ENCODE results near the gene SREBF2. TPM values are rescaled to one million over a fixed set of nuclear protein-coding genes. Genes with fewer than 3 reads are reported as not detected.

The SREBF2 gene
- total RNA-seq, 2 experiments from 2014 or later, result 131 to 137 TPM

DNA sequence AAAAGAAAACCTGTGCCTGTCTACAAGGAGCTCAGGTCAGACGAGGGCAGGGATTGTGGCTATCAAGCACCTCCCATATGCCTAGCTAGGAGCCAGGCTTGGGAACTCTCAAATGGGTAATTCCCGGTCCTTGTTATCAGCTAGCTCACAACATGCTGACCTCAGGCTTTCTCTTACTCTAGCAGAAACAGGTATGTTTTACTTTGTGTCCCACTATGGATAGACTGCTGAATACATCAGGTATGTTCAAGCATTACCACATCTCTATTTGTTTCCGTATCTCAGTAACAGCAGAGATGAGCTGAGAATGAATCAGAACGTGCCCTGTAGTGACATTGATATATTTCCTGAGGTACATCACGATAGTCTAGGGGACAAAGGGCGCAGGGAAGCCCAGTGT is 52.6 kb downstream of the SREBF2 start:
- H3K4me1 Mint-ChIP-seq (ENCODE audit: low read depth), result no peaks in the 10 kb centered on the region
- H3K27me3 Mint-ChIP-seq, result no peaks in the 10 kb centered on the region
- no peak overlapping the region for H3K4me3 Mint-ChIP-seq
- no peak for DNase-seq
- no peaks in the 10 kb centered on the region for H3K9me3 Mint-ChIP-seq
- ChIA-PET POLR2A (no interaction called here), CTCF (interaction anchor here (1.4 kb wide), 1 partner anchor 188 kb away, joined by 3 read pairs; no protein-coding TSS in a partner anchor)
- peaks cover 83% of the 10 kb centered on the region for H3K36me3 Mint-ChIP-seq
- intact Hi-C loops (cut with micrococcal nuclease), result no loop called here
- no peak overlapping the region for H3K27ac Mint-ChIP-seq

DNA sequence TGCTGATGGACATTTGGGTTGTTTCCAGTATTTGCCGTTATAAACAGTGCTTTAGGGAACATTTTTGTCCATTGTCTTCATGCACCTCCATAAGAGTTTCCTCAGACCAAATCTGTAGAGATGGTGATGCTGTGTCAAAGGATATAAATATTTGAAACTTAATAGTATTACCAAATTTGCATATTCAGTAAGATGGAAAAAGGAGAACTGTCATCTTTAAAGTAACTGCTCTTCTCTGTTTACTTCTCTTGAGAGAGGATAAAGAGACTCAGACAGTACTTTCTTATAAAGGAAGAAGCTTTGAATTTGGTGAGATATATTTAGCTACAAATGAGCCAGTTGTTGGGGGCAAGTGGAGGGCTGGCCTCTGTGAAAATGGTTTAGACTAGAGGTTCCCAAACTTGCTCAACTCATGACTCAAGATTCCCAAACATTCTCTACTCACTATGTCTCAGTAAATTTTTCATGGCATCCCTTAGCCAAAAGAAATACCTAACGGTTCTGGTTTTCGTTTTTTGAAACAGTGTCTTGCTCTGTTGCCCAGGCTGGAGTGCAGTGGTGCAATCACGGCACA is 55.8 kb downstream of the SREBF2 start:
- CTCF ChIA-PET, result no interaction called here
- intact Hi-C loops (cut with micrococcal nuclease), result no loop called here
- Mint-ChIP-seq H3K9me3 (no peaks in the 10 kb centered on the region), H3K27me3 (no peaks in the 10 kb centered on the region), H3K27ac (no peak overlapping the region), H3K36me3 (peaks cover 74% of the 10 kb centered on the region), H3K4me1 (ENCODE audit: low read depth) (no peaks in the 10 kb centered on the region), H3K4me3 (no peak overlapping the region)
- POLR2A ChIA-PET, result no interaction called here
- DNase-seq, result no peak

DNA sequence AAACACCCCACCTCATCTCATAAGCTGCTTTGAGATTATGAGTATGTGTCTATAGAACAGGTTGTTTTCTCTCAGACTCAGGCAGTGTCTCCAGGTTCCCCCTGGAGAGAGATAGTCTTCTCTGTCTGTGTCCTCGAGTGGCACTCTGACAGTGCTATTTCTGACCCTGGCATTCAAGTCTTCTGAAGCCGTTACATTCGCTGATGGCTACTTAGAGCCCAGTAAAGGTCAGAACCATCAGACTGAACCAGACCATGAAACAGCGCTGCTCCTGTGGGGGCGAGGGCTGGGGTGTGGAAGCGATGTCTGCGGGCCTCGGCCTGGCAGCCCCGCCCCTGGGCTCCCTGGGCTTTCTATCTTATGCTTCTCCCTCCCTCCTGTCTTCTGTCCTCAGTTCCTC is 58.5 kb downstream of the SREBF2 start:
- no peak for DNase-seq
- intact Hi-C loops (cut with micrococcal nuclease), result no loop called here
- Mint-ChIP-seq H3K36me3 (peaks cover 53% of the 10 kb centered on the region), H3K4me3 (no peak overlapping the region), H3K4me1 (ENCODE audit: low read depth) (no peaks in the 10 kb centered on the region), H3K9me3 (no peaks in the 10 kb centered on the region), H3K27ac (no peak overlapping the region), H3K27me3 (no peaks in the 10 kb centered on the region)
- POLR2A ChIA-PET, result no interaction called here
- CTCF ChIA-PET, result no interaction called here

DNA sequence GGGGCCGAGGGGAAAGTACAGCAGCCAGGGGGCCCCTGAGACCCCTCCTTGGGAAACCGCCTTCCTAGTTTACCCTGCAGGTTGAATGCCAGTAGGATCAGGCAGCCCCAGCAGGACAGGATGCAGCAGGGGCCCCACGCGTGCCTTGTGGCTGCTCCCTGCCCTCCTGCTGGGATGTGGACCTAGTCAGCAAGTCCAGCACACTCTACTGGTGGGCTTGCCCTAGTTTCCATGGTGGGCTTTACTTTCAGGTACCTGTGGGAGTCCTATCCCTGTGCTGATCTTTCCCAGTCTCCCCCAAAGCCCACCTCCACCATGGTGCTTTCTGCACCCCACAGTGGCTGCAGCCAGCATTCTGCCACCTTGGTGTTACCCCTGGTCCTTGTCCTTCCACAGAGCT is 59.8 kb downstream of the SREBF2 start:
- DNase-seq, result no peak
- no peaks in the 10 kb centered on the region for H3K4me1 Mint-ChIP-seq (ENCODE audit: low read depth)
- no peaks in the 10 kb centered on the region for H3K27me3 Mint-ChIP-seq
- no peak overlapping the region for H3K4me3 Mint-ChIP-seq
- intact Hi-C loops (cut with micrococcal nuclease), result no loop called here
- no peaks in the 10 kb centered on the region for H3K9me3 Mint-ChIP-seq
- H3K36me3 Mint-ChIP-seq, result peaks cover 52% of the 10 kb centered on the region
- no peak overlapping the region for H3K27ac Mint-ChIP-seq
- CTCF ChIA-PET, result no interaction called here
- POLR2A ChIA-PET, result interaction anchor here (0.5 kb wide), 1 partner anchor 11 kb away, joined by 3 read pairs; no protein-coding TSS in a partner anchor

DNA sequence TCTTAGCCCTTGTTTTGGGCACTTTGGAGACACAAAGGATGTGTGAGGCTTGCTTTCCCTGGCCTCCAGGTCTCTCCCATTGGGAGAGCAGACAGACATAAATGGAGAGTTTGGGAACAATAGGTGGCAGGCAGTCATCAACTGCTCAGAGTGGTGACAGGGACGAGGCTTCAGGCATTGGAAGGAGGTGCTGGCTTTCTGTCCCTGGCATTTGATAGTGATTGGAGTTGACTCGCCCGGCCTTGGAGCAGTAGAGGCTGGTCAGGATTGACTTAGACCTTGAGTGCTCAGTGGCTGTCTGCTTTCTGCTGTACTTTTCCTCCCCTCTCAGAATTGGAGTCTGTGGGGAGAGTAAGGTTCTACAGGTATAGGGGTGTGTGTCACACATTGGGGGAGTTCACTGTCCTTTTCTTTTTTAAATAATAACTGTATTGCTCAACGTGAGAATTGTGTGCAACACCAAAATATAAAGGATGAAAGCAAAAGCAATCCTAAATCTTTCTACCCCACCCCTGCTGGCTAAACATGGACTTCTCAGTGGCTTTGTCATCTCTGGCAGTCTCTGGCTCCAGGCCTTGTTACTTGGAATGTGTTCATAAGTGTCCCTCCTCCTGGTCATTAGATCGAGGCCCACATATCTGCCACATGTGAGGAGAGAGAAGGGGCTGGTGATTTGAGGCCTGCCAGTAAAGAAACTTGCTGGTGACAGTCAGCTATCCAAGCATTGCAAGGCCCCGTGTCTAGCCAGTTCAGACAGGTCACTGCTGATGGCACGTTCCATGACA is 60.9 kb downstream of the SREBF2 start:
- H3K27me3 Mint-ChIP-seq, result no peaks in the 10 kb centered on the region
- POLR2A ChIA-PET, result interaction anchor here (1.1 to 1.3 kb wide), 2 partner anchors 18 to 93 kb away, joined by 3 read pairs; no protein-coding TSS in a partner anchor

DNA sequence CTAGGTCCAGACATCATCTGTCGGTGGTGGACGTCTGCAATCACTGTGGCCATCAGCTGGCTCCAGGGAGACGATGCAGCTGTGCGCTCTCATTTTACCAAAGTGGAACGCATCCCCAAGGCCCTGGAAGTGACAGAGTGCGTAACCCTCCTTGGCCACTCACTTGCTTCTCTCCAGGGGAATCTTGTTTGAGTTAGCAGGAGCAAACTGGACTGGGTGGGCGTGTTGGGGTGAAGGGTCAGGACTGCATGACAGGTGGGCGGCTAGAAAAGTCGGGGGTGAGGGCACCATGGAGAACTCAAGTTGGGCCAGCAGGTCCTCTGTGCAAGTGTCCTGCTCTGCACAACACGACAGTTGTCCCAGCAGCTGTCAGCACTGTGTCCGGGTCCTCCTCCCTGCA is 65.7 kb downstream of the SREBF2 start:
- H3K9me3 Mint-ChIP-seq, result no peaks in the 10 kb centered on the region
- peaks cover 47% of the 10 kb centered on the region for H3K36me3 Mint-ChIP-seq
- intact Hi-C loops (cut with micrococcal nuclease), result no loop called here
- no peaks in the 10 kb centered on the region for H3K4me1 Mint-ChIP-seq (ENCODE audit: low read depth)
- no peak overlapping the region for H3K4me3 Mint-ChIP-seq
- POLR2A ChIA-PET, result no interaction called here
- no peak for DNase-seq
- no peaks in the 10 kb centered on the region for H3K27me3 Mint-ChIP-seq
- CTCF ChIA-PET, result no interaction called here
- no peak overlapping the region for H3K27ac Mint-ChIP-seq

More for the DNA sequence above, 60.9 kb downstream of the SREBF2 start:
- H3K4me1 Mint-ChIP-seq (ENCODE audit: low read depth), result no peaks in the 10 kb centered on the region
- H3K27ac Mint-ChIP-seq, result no peak overlapping the region
- H3K4me3 Mint-ChIP-seq, result no peak overlapping the region
- CTCF ChIA-PET, result interaction anchor here (0.8 to 1.6 kb wide), 2 partner anchors 32 to 93 kb away, joined by 3 to 5 read pairs; partner anchors contain the start of gene CCDC134
- H3K36me3 Mint-ChIP-seq, result peaks cover 48% of the 10 kb centered on the region
- H3K9me3 Mint-ChIP-seq, result no peaks in the 10 kb centered on the region
- no peak for DNase-seq
- intact Hi-C loops (cut with micrococcal nuclease), result no loop called here

DNA sequence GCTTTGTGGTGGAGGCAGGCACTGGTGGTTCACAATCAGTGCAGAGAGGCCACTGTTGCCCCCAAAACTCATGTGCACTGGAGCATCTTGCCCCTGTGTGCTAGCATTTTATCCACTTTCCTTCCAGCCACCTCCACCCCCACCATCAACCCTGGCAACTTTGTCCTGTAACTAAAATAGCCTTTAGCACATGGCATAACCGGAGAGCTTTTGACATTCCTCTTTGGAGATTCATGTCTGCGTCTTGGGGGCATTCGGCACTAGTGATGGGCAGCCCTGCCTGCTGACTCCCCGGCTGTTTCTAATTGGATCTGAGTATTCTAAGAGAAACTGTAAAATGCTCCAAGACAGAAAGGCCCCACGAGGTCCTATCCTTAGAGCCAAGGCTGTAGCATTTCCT is 66.2 kb downstream of the SREBF2 start:
- no peak overlapping the region for H3K27ac Mint-ChIP-seq
- ChIA-PET POLR2A (no interaction called here), CTCF (no interaction called here)
- intact Hi-C loops (cut with micrococcal nuclease), result no loop called here
- H3K27me3 Mint-ChIP-seq, result no peaks in the 10 kb centered on the region
- H3K4me3 Mint-ChIP-seq, result no peak overlapping the region
- H3K36me3 Mint-ChIP-seq, result peaks cover 45% of the 10 kb centered on the region
- DNase-seq, result no peak
- H3K9me3 Mint-ChIP-seq, result no peaks in the 10 kb centered on the region
- no peaks in the 10 kb centered on the region for H3K4me1 Mint-ChIP-seq (ENCODE audit: low read depth)

DNA sequence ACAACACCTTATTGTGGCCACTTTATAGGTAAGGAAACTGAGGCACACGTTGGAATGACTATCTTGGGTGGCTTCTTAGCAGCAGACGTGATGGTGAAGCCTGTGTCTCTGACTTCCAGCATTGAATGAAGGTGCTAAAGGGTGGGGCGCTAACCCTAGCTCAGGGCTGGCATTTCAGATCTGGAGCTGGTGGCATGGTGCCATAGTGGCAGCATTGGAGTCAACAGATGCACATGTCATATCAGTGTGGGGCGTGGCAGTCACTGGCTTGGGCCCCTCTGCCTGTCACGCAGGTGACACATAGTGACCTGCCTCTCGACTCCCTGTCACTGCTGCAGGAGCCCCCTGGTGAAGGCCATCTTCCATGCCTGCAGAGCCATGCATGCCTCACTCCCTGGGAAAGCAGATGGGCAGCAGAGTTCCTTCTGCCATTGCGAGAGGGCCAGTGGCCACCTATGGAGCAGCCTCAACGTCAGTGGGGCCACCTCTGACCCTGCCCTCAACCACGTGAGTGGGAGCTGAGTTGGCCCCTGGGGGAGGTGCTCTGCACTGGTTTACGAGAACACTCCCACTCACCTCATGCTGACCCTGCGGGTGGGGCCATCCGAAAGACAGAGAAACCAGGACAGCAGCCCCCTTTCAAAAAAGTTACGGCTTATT is 67.2 kb downstream of the SREBF2 start:
- ChIA-PET POLR2A (no interaction called here), CTCF (interaction anchor here (1.2 kb wide), 1 partner anchor 203 kb away, joined by 4 read pairs; no protein-coding TSS in a partner anchor)
- Mint-ChIP-seq H3K27me3 (no peaks in the 10 kb centered on the region), H3K9me3 (no peaks in the 10 kb centered on the region), H3K27ac (no peak overlapping the region), H3K4me1 (ENCODE audit: low read depth) (no peaks in the 10 kb centered on the region), H3K36me3 (peaks cover 43% of the 10 kb centered on the region), H3K4me3 (no peak overlapping the region)
- intact Hi-C loops (cut with micrococcal nuclease), result no loop called here
- DNase-seq, result no peak

DNA sequence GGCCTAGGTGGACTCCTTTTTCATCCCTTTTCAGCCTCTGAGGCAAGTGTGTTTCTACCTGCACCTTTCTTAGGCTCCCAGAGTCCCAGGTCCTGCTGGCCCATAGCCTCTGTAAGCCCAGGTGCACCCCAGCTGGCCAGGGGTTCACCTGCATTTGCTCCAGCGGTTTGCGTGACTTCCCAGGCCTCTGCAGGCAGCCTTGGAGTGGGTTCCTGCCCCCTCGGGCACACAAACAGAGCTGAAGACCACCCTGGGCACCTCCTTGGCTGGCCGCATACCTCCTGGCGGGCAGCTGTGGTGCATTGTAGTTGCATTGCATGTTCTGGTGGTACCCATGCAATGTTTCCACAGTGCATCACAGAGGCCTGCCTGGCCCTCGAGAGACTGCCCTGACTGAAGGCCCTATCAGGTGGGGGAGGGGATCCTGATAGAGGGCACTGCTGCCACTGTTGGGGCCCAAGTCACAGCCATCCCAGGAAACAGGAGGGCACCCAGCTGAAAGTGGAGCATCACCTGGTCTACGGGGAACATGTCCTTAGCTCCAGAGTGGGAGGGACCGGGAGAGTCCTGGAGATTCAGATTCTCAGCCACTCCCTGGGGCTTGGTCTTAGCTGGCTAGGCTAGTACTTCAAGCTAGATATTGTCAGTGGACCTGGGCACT is 67.9 kb downstream of the SREBF2 start:
- intact Hi-C loops (cut with micrococcal nuclease), result no loop called here
- no peaks in the 10 kb centered on the region for H3K4me1 Mint-ChIP-seq (ENCODE audit: low read depth)
- H3K9me3 Mint-ChIP-seq, result no peaks in the 10 kb centered on the region
- H3K36me3 Mint-ChIP-seq, result peaks cover 45% of the 10 kb centered on the region
- ChIA-PET POLR2A (interaction anchor here (0.6 kb wide), 1 partner anchor 231 kb away, joined by 4 read pairs; no protein-coding TSS in a partner anchor), CTCF (interaction anchor here (1.2 kb wide), 1 partner anchor 204 kb away, joined by 4 read pairs; no protein-coding TSS in a partner anchor)
- H3K4me3 Mint-ChIP-seq, result no peak overlapping the region
- no peaks in the 10 kb centered on the region for H3K27me3 Mint-ChIP-seq
- no peak for DNase-seq
- H3K27ac Mint-ChIP-seq, result no peak overlapping the region

DNA sequence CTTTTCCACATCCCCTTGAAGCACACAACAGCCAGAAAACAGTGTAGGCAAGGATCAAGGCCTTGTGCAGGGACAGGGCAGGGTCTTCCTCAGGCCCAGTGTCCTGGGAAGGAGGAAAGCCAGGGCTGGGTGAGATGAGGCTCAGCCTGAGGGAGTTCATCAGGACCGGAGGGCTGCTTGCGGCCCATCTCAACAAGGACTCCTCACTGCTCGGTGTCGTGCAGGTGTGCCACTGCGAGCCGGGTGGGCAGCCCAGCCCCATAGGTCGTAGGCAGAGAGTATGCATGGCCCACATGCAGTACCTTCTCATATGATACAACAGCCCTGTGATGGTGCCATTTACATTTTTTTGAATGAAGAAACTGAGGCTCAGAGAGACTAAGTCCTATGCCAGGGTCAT is 69.1 kb downstream of the SREBF2 start:
- no peak overlapping the region for H3K27ac Mint-ChIP-seq
- no peaks in the 10 kb centered on the region for H3K4me1 Mint-ChIP-seq (ENCODE audit: low read depth)
- H3K36me3 Mint-ChIP-seq, result peaks cover 44% of the 10 kb centered on the region
- DNase-seq, result no peak
- ChIA-PET POLR2A (no interaction called here), CTCF (interaction anchor here (0.6 to 1.5 kb wide), 2 partner anchors 29 to 235 kb away, joined by 3 to 6 read pairs; no protein-coding TSS in a partner anchor)
- no peak overlapping the region for H3K4me3 Mint-ChIP-seq
- no peaks in the 10 kb centered on the region for H3K9me3 Mint-ChIP-seq
- H3K27me3 Mint-ChIP-seq, result no peaks in the 10 kb centered on the region
- intact Hi-C loops (cut with micrococcal nuclease), result no loop called here

DNA sequence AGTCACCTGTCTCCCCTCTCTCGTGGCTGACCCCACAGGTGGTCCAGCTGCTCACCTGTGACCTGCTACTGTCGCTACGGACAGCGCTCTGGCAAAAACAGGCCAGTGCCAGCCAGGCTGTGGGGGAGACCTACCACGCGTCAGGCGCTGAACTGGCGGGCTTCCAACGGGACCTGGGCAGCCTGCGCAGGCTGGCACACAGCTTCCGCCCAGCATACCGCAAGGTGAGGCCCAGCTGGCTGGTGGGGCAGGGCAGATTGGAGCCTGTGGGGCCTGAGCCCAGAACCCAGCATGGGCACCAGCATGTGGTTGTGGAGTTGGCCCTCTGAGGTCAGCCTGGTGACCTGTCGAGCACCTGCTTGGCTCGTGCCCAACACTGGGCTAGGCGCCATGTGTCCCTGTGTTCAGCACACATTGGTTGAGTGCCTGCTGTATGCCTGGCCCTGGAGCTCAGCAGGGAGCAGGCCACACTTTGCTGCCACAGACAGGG is 70.1 kb downstream of the SREBF2 start:
- no peak for DNase-seq
- H3K9me3 Mint-ChIP-seq, result no peaks in the 10 kb centered on the region
- H3K27ac Mint-ChIP-seq, result no peak overlapping the region
- POLR2A ChIA-PET, result interaction anchor here (0.5 kb wide), 1 partner anchor 84 kb away, joined by 4 read pairs; no protein-coding TSS in a partner anchor
- H3K4me1 Mint-ChIP-seq (ENCODE audit: low read depth), result peaks cover 7% of the 10 kb centered on the region
- H3K27me3 Mint-ChIP-seq, result no peaks in the 10 kb centered on the region
- CTCF ChIA-PET, result interaction anchor here (1.2 to 1.5 kb wide), 3 partner anchors 23 to 236 kb away, joined by 3 to 5 read pairs (median 3); no protein-coding TSS in a partner anchor
- intact Hi-C loops (cut with micrococcal nuclease), result no loop called here
- H3K36me3 Mint-ChIP-seq, result peaks cover 37% of the 10 kb centered on the region
- no peak overlapping the region for H3K4me3 Mint-ChIP-seq
